ENCODE measurements around the gene CACNB2.
"Not testable (repeated sequence)": the region's sequence is repeated elsewhere in the genome, so short reads cannot be mapped to it uniquely, and the experiment has no call there.

Gene CACNB2

GRCh38 chr10:18409599-18410397 is 269.6 kb downstream of the CACNB2 start:
- DNase-seq: no peak

- no peak for DNase-seq
Observed at GRCh38 chr10:18414061-18414460, 273.8 kb downstream of the CACNB2 start.

GRCh38 chr10:18417950-18418527 is 277.8 kb downstream of the CACNB2 start:
- no peak for DNase-seq

GRCh38 chr10:18418541-18419215 is 278.5 kb downstream of the CACNB2 start:
- no peak for DNase-seq

- DNase-seq: no peak
Observed at GRCh38 chr10:18419945-18420344, 279.7 kb downstream of the CACNB2 start.

- no peak for DNase-seq
Observed at GRCh38 chr10:18421726-18422293, 281.6 kb downstream of the CACNB2 start.

GRCh38 chr10:18423058-18423637 is 282.9 kb downstream of the CACNB2 start:
- no peak for DNase-seq

GRCh38 chr10:18424200-18424599 is 284.0 kb downstream of the CACNB2 start:
- DNase-seq: no peak

GRCh38 chr10:18429335-18429734 is 289.1 kb downstream of the CACNB2 start:
- DNase-seq: no peak

GRCh38 chr10:18436902-18437301 is 296.7 kb downstream of the CACNB2 start:
- peak in 1 of 2 experiments; percentile 0 for DNase-seq

- DNase-seq: no peak
Observed at GRCh38 chr10:18437486-18437885, 297.3 kb downstream of the CACNB2 start.

GRCh38 chr10:18438361-18439126 is 298.3 kb downstream of the CACNB2 start:
- no peak for DNase-seq

GRCh38 chr10:18439601-18440000 is 299.4 kb downstream of the CACNB2 start:
- no peak for DNase-seq

GRCh38 chr10:18445635-18446034 is 305.4 kb downstream of the CACNB2 start:
- not testable (repeated sequence) for DNase-seq

GRCh38 chr10:18446205-18446604 is 306.0 kb downstream of the CACNB2 start:
- DNase-seq: no peak

- no peak for DNase-seq
Observed at GRCh38 chr10:18449611-18450026, 309.4 kb downstream of the CACNB2 start.

- DNase-seq: no peak
Observed at GRCh38 chr10:18450298-18450697, 310.1 kb downstream of the CACNB2 start.

GRCh38 chr10:18455086-18455884 is 315.1 kb downstream of the CACNB2 start:
- DNase-seq: no peak

- DNase-seq: no peak
Observed at GRCh38 chr10:18456984-18457383, 316.8 kb downstream of the CACNB2 start.

- DNase-seq: no peak
Observed at GRCh38 chr10:18460032-18460431, 319.8 kb downstream of the CACNB2 start.

GRCh38 chr10:18463673-18464211 is 323.5 kb downstream of the CACNB2 start:
- no peak for DNase-seq
